GM15510 (cell line): ENCODE results near the gene ZNF677.

Experiments used
- POLR2A ChIP-seq: IDR thresholded peaks from 3 replicates; pipeline ENCODE4 v1.6.1; 2011; ENCODE audit warnings: borderline replicate concordance; ENCODE audit not compliant: insufficient read length; ENCODE audit errors: extremely low read depth

Gene ZNF677

DNA sequence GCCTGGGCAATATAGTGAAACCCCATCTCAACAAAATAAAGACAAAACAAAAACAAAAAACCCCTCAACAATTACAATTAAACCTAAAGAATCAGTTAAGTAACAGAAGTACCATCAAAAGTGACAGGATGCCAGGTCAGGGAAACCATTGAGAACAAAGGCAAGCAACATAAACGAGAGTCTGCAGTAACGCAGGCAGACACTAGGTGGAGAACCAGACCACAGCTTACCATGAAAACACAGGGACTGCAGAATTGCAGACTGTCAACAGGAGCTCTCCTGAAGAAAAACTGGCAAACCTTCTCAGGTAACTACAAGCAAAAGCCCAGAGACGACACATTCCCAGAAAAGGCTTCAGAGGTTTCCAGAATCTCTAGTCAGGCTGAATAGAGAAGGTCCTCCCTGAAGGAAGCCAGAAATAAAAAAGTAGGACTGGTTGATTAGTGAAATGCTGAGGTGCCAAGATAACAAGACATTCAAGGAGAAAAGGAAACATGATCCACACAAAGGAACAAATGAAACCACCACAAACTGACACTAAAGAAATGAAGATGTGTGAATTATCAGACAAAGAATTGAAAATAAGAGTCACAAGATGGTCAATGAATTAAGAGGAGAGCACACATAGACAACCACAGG, 59.3 kb downstream of the ZNF677 start:
- no peak for TF ChIP-seq POLR2A

DNA sequence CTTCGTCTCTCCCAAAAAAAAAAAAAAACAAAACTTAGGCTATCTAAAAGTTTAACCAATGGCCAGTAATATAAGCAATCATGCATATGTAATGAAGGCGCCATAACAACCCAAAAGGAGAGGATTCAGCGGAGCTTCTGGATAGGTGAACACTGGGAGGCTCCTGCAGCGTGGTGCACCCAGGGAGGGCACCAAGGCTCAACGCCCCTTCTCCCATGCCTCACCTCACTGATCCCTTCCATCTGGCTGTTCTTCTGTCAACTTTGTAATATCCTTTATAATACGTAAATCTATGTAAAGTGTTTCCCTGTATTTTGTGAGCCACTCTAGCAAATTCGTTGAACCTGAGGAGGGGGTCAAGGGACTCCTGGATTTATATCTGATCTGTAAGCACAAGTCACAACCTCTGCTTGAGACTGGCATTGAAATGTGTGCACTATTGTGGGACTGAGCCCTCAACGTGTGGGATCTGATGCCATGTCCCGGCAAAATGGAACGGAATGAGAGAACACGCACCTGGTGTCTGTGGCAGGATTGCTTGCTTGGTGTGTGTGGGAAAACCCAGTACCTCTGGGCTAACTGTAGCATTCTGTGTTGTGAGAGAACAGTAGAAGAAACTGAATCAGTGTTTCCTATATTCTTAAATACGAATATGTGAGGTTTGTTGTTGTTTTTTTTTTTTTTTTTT, 61.0 kb downstream of the ZNF677 start:
- TF ChIP-seq POLR2A, result no peak

DNA sequence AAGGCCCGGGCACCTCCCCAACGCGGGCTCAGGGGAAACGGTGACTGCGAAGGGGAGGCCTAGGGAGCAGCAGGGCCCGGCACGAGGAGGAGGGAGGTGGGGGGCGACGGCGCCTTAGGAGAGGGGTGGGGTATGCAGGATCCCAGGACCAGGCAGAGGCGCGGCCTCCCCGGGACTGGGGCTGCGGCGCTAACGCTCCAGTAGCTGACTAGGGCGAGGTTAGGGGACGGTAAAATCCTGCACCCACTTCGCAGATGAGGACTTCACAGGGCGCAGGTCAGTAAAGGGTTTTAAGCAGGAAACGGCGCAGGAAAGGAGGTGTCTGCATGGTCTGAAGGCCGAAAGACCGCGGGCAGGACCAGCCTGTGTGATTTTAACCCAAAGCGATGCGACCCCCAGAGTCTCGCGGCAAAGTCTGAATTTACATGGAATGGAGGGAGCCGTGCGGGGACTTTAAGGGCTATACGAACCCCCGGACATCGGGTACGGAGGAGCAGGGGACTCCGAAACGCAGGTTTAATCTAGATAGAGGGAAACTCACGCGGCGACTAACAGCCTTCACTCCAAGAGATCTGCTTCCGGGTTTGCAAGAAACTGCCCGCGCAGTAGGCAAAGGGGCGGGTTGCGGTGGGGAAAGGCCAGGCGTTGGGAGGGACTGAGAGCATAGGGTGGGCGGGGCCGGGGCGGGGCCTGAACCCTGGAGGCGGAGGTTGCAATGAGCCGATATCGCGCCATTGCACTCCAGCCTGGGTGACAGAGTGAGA, 61.7 kb downstream of the ZNF677 start, which contains the start of gene ZNF665:
TSS of gene ZNF665 (minus strand) at position 588 of the 764 bp plus-strand sequence. CDS start 10,460 bp downstream, outside the sequence.
- peak; percentile 41 for TF ChIP-seq POLR2A

DNA sequence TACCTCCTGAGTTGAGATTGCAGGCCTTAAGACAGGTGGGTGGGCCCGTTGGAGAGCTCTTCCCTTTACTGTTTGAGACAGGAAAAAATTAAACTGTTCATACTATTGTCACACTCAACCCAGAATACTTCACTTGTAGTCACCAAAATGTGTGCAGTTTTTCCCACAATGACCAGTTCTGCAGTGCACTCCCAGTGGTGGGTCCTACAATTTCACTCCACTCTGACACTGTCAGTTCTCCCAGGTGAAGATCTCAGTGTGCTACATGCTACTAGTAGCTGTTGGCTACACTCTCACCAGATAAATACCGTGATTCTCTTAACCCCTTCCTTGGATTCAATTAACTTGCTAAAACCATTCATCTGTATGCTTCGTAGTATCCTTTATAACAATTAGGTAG, 64.4 kb downstream of the ZNF677 start:
- no peak for TF ChIP-seq POLR2A
